HG02973 (cell line): ENCODE results near the gene MTERF4.

Source experiments
- ATAC-seq: cut with Tn5 transposase; IDR thresholded peaks from one replicate; pipeline ENCODE4 v1.9.1; 2021; ENCODE audit warnings: moderate library complexity; ENCODE audit not compliant: unreplicated experiment

MTERF4 gene

DNA sequence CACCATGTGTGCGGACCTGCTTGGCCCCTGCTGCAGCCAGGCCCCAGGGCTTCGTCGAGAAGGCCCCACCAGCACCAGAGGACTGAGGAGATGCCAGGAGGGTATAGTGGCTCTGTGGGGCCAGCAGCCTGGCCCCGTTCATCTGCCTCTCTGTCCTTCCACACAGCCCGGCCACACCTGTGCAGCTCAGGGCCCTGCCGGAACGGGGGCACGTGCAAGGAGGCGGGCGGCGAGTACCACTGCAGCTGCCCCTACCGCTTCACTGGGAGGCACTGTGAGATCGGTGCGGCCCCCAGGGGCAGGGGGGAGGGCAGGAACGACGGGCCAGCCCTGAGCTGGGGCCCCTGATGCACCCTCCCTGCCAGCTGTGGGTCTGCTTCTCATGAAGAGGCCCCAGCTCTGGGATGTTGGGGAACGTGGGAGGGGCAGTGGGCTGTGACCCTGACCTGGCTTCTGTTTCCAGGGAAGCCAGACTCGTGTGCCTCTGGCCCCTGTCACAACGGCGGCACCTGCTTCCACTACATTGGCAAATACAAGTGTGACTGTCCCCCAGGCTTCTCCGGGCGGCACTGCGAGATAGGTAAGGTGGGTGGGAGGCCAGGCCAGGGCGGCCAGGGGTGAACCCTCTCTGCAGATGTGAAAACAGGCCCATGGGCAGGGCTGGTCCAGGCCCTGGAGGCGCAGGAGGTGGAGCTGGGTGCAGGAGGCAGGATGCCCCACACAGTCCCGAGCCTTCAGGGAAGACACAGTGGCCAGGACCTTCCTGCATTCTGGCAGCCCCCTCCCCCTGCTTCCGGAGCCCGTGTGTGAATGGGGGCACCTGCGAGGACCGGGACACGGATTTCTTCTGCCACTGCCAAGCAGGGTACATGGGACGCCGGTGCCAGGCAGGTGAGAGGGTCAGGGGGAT lies 50.3 kb downstream of the MTERF4 start:
- ATAC-seq, result no peak

DNA sequence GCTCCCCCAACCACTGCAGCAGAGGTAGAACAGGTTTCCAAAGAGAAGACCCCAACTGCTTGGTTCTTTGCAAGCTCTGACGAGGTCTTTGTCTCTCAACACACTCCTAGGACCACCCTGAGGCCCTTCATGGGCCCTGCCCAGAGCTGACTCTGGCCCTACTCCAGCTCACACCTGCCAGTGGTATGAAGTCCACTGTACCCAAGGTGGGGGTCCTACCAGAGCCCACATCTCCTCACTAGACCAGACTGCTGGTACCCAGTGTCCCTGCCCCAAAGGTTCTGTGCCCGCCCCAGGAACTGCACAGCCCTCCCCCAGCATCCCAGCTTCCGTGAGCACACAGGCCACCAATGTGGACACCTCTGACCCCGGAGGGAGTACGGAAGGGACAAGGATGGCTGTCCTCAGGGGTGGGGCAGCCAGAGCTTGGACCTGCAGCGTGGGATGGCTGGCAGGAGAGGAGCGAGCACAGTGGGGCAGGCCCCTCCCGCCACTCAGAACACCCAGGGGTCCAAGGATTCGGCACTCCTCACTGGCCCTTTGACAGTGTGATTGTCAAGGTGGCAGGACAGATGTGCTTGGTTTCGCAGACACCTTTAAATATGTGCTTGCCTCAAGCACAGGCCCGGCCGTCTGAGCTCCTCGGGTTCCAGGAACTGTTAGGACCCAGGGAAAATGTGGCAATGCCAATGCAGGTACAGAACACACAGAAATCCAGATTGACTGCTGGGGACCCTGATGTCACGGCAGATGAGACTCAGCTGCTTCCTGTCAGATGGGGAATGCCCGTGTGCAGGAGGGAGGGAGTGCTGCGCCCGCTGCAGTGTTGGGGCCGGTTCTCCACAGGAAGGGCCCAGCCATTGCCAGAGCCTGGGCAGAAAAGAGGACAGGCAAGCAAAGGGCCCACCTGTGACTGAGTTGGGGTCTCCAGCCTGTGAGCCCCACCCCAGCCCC lies 51.2 kb downstream of the MTERF4 start:
- ATAC-seq, result no peak

DNA sequence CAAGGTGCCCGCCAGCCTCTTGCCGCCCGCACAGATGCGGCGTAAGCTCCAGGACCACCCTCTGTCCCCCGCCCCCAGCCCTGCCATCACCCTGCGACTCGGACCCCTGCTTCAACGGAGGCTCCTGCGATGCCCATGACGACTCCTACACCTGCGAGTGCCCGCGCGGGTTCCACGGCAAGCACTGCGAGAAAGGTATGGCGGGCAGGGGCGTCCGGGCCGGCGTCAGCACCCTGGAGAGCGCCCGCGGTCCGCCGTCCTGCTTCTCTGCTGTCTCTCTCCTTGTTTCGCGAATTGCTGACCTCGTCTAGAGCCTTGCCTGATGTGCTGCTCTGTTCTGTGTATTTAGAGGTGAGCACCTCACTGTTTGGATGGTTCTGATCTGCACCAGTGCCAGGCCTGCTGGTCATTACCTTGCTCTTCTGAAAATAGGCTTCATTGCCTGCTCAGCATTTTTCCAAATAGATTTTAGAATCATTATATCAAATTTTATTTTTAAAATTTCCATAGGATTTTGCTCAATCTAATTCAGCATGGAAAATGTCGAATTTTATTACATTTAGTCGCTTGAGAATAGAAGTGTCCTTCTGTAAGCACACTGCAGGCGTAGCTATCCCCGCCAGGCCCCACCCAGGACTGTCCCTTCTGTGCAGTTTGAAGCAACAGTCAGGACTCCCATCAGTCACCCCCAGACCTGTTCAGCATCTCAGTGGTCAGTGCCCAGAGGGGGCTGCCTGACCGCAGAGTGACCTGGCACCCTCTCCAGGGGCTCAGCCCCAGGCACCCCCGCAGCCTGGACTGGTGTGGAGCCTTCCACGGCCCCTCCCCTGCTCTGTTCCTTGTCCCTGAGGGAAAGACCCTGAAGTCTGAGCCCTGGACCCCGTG lies 52.1 kb downstream of the MTERF4 start:
- ATAC-seq, result no peak

DNA sequence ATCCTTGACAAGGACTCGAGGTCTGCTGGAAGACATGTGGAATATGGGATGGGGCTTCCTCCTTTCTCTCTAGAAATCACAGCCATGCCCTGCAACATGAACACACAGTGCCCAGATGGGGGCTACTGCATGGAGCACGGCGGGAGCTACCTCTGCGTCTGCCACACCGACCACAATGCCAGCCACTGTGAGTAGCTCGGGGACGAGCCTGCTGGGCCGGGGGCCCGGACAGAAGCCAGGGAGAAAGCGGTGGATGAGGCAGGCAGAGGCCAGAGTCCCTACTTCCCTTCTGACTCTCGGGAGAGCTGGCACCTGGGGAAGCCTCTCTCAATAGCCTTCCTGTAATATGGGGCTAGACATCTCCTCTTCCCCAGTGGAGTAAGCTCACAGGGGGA lies 53.1 kb downstream of the MTERF4 start:
- ATAC-seq, result no peak

DNA sequence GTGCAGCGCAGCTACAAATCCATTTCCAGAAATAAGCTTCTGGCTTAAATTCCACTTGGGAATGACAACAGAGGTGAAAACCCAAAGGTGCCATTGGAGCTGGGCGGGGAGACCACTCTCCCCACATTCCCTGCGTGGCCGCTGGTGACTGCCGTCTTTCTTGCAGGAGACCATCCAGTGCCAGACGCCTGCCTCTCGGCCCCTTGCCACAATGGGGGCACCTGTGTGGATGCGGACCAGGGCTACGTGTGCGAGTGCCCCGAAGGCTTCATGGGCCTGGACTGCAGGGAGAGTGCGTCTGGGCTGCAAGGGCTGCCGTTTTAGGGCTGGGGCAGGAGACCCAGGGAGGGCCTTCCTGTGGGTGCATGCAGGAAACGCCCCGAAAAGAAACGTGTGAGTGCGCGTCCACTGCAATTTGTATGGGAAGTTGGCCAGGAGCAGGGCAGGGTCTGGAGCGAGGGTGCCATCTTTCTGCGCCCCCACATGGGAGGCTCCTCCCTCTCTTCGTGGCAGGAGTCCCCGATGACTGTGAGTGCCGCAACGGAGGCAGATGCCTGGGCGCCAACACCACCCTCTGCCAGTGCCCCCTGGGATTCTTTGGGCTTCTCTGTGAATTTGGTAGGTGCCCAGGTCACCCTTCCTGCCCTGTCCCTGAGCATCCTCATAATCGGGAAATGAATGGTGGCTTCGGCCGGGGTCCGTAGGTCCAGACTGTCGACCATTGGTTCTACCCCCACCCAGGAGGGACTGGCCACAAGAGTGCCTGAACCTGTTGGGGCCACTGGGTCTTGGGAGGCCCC lies 53.7 kb downstream of the MTERF4 start:
- no peak for ATAC-seq

DNA sequence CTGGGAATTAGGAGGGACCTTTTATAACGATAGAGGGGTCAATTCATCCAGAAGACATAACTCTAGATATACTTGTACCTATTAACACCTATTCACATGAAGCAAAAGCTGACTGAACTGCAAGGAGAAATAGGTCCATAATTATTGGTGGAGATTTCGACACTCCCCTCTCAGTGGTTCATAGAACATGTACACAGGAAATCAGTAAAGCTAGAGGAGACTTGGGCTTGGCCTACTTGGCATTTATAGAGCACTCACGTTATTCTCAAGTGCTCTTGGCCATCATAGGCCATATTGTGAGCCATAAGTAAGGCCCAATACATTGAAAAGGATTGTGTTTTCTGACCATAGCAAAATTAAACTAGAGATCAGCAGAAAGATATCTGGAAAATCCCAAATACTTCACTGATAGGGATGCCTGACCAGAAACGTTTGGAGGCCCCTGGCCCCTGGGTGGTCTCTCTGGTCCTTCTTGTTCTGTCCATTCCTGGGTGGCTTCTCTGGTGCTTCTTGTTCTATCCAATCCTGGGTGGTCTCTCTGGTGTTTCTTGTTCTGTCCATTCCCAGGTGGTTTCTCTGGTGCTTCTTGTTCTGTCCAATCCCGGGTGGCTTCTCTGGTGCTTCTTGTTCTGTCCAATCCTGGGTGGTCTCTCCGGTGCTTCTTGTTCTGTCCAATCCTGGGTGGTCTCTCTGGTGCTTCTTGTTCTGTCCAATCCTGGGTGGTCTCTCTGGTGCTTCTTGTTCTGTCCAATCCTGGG lies 54.7 kb downstream of the MTERF4 start:
- no peak for ATAC-seq
